ENCODE data around the gene PRKCH. TPM values are rescaled to one million over a fixed set of nuclear protein-coding genes. Genes with fewer than 3 reads are reported as not detected.
"Not testable (repeated sequence)": the region's sequence is repeated elsewhere in the genome, so short reads cannot be mapped to it uniquely, and the experiment has no call there.

Gene PRKCH
- polyA plus RNA-seq, 1 donor = 12.7 TPM

GRCh38 chr14:61460718-61461611 is 139.6 kb downstream of the PRKCH start:
- DNase-seq = no peak

DNA sequence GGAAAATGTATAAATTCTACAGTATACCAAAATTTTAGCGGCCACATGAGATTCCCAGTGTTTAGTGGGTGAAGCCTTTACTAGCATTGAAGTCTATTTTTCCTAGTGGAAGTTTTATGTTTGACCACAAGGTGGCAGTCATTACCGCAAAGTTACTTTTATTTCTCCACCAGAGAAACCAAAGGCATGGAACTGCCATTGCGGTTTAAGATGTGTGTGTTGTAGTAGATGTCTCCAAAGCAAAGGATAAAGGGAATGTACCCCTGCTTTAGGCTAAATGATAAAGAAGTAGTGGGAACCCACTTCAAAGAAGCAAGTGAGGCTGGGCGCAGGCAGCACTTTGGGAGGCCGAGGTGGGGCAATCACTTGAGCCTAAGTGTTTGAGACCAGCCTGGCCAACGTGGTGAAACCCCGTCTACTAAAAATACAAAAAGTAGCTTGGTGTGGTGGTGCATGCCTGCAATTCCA is 140.5 kb downstream of the PRKCH start:
- DNase-seq = peak; percentile 67

DNA sequence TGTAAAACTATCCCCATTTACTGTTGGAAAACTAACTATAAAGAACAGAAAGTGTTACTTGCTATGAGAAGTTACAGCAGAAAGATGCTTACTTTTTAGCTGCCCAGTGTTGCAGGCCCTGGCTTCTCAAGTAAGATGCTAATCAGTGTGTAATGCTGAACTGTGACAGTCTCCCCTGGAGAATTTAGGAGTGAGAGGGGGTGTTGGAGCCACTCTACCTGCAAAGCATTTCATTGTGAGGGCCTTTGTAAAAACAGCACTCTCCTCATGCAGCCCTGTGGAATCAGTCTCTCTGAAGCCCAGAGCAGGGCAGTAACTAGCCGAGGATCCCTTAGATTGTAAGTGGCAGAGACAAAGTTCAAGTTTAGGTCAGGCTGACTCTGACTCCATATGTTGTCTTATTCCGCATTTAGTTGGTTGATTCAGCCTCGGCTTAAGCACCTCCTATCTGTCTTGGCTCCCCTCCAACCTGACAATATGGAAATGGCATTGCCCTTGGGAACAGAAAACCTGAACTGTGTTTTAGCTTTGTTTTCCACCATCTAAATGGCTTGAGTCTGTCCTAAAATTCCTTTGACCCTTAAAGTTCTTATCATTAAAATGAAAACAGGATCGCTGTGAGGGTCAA is 141.3 kb downstream of the PRKCH start:
- DNase-seq = no peak

DNA sequence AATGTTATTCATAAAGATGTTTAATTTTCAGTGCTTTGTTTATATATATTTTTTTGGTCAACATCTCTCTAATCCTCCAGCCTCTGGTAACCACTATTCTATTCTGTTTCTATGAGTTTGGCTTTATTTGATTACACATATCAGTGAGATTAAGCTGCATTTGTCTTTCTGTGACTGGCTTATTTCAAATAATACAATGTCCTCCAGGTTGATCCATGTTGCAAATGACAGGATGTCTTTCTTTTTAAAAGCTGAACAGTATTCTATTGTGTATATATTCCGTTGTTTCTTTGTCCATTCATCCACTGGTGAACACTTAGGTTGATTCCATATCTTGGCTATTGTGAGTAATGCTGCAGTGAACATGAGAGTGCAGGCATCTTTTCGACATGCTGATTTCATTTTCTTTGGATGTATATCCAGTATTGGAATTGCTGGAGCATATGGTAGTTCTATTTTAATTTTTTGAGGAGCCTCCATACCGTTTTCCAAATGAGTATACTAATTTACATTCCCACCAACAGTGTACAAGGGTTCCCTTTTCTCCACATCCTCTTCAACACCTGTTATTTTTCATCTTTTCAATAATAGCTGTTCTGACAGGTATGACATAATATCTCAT is 142.4 kb downstream of the PRKCH start:
- DNase-seq = no peak

GRCh38 chr14:61464539-61465320 is 143.4 kb downstream of the PRKCH start:
- not testable (repeated sequence) for DNase-seq

GRCh38 chr14:61466249-61466904 is 145.0 kb downstream of the PRKCH start:
- no peak for DNase-seq

DNA sequence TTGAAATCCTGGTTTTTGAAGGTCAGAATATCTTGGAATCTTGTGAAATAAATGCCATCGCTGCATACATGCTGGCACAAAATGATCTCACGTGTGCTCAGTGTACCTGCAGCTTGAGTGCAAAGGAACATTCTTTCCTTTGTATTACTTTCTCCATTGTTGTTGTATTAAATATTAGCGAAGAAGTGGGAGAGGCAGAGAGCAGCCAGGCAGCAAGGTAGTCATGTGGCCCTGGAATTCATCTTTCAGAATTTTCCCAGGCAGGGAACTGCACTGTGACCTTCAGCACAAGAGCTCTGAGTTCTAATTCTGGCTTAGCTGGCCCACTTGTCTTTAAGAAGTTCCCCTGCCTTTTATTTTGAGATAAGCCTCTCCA is 145.5 kb downstream of the PRKCH start:
- no peak for DNase-seq

GRCh38 chr14:61467296-61467695 is 145.9 kb downstream of the PRKCH start:
- no peak for DNase-seq

- no peak for DNase-seq
Measured at GRCh38 chr14:61468063-61468825, 146.9 kb downstream of the PRKCH start.

DNA sequence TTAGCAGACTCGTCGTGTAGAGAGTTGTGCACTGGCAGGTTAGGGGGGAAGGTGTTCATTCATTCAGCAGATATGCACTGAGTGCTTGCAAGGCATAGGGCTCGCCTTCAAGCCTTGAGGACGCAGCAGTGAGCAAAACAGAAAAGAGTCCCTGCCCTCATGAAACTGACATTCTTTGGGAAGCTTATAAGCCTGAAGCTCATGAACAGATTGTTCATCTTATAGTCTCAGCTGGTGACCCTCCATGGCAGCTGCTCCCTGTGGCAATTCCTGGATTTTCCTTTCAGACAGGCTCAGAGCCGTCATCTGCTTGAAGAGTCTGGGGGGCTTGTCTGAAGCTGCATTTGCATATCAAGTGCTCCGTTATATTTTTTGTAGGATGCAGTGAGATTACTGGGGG is 148.4 kb downstream of the PRKCH start:
- DNase-seq = no peak

DNA sequence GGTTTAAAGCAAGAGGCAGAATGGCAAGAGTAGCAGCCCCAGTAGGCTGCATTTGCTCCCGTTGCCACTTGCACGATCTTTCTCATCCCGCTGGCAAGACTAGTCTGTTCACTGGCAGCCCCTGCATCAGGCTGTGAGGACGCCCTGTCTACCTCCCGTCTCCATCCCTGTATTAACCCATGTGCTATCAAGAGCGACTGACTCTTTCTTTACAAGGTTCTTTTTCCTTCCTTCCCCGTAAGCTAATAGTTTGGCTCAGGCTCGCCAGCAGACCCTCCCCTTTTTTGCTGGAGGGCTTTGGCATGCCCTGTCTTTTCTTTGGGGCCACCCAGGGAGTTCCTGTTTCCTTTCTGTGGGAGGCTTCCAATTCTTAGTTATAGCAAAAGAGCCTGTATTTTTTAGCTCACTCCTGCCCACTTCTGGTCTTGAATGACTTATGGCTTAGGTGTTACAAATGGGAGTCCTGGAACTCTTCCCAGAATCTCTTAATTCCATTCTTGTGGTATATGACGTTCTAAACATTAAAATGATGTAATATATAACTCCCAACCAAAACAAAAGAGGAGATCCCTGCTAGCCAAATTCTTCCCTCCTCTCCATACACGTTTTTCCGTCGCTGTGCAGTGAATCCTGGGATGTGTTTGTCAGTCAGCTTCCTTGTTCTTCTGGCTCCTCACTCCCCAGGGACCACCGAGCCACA is 149.0 kb downstream of the PRKCH start:
- DNase-seq = peak; percentile 43

GRCh38 chr14:61470961-61471293 is 149.5 kb downstream of the PRKCH start:
- no peak for DNase-seq

DNA sequence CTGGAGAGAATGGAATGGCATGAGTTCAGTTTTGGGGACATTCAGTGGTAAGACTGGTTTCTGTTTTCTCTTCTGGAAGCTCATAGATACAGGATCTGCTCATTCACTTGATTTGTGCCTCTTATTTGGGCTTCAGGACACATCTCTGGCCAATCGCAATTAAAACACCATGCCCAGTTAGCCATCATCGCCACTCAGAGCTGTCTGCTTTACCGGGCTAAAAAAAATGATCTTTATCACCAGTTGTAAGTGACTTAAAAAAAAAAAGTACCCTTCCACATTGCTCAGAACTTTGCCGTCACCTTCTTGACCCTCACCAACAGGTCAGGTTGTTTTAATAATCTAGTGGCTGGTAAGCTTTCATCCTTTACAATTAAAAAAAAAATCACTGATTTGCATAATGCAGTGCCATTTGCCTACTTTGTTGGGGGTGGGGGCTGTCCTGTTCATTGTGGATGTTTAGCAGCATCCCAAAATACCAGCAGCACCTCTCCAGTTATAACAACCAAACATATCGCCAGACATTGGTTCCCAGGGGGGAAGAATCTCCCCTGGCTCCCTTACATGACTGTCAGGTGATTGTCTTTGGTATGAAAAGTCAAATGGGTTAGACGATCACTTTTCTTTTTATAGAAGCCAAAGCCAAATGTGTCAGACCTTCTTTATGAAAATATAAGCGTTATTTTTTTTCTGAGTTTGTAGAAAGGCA is 150.1 kb downstream of the PRKCH start:
- no peak for DNase-seq

- DNase-seq = no peak
Measured at GRCh38 chr14:61472011-61472672, 150.8 kb downstream of the PRKCH start.

GRCh38 chr14:61472801-61473376 is 151.5 kb downstream of the PRKCH start:
- no peak for DNase-seq

DNA sequence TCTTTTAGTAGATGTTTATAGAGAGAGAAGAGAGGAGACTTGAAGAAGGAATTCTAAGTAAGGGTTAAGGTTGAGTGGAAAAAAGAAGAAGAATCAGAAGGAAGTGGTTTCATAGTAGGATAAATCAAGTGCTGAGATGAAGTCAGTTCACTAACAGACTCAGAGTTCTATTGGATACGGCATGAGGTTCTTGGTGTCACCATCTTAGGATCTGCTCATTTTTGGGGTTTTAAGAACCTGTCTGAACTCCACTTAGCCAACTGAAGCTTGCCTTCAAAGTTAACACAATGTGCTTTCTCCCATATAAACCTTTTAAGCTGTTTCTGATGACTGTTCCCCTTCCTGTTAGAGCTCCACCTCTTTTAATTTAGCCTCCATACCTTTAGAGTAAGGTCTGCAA is 152.6 kb downstream of the PRKCH start:
- DNase-seq = no peak

DNA sequence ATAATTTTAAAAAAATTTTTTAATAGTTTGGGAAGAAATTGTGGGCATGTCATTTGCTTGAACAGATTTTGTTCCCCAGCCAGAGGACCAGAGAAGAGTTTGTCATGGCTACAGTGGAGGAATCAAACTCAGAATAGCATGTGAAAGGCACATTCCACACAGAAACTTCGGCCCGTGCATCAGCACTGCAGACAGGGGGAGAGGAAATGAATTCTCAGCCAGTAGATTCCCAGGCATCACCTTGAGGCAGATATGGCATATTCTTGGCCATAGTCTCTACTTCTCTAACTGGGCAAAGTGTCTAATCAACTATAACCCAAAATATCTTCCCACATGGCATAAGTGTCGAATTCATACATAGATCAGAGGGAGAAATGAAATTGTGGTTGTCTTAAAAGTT is 153.3 kb downstream of the PRKCH start:
- DNase-seq = no peak

DNA sequence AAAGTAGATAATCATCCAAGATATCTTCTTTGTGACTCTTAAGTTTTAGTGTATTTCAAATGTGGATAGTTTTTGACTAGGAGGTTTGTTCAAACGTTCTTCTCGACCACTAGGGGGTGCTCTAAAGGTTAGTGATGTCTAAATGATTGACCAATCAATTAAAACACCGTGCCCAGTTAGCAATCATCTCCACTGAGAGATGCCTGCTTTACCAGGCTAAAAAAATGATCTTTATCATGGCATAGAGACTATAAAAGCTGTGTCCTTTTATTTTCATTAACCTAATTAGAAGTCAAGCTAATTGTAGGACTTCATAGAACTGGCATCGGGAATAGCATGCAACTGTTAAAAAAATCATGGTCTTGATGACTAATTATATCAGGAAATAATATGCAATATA is 153.9 kb downstream of the PRKCH start:
- DNase-seq = no peak

DNA sequence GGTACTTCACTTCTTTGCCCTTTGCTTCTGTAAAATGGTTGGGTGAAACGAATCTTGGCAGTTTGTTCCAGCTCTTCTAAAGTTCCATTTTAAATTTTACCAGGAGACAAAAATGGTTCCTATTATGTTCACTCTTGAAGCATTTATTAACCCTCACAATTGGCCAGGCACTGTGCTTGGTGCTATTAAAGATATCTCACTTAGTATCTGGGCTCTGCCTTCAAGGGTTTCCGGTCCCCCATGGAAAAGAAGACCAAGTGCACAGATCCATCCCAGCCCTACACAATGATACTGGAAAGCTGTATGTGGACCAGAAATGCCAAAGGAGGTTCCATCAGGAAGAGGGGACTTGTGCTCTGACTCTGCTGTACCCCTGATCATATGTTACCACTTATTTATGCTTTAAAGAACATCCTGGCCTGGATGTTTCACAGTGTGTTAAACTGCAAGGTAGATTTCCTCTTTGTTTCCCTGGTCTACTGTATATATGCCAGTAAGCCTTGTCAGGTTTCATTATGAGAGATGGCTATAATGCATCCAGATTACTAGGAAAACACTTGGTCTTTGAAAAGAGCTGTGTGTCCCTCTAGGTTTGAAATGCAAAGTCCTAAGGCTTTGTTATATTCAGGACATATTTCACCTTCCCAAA is 154.8 kb downstream of the PRKCH start:
- DNase-seq = no peak

All from hindlimb muscle (tissue), 1 donor.